CD4-positive, alpha-beta T cell treated with Interleukin-4 for 1 hour (primary cell): ENCODE measurements around the gene DUS3L.

Experiments used
- DNase-seq, 2 donors: peaks; one replicate each; pipeline ENCODE4 v3.0.0-alpha.2; 2020 to 2022

The DUS3L gene

DNA sequence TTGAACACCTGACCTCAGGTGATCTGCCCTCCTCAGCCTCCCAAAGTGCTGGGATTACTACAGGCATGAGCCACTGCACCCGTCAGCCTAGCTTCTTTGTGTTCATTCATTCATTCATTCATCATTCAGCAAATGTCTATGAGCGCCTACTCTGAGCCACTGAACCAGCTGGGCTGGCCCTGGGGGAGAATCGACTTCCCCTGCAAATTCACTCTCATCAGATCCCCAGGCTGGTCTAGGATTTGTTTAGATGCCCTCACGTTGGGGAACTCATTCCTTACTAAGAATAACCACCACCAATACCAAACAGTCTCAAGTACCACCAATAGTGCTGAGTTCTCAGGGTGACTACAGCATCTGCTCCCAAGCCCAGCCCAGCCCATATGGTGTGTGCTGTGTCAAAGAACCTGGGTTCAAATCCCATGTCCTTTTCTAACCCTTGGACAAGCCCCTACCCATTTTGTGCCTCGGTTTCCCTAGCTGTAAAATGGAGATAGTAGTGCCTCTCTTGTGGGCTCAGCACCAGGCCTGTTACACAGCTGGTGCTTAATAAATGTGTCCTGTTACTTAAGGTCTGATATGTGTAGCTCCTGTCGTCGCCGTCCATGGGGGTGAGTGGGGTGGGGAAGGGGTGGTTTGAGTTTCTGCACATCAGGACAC lies 30.7 kb upstream of the DUS3L start:
- DNase-seq = no peak

DNA sequence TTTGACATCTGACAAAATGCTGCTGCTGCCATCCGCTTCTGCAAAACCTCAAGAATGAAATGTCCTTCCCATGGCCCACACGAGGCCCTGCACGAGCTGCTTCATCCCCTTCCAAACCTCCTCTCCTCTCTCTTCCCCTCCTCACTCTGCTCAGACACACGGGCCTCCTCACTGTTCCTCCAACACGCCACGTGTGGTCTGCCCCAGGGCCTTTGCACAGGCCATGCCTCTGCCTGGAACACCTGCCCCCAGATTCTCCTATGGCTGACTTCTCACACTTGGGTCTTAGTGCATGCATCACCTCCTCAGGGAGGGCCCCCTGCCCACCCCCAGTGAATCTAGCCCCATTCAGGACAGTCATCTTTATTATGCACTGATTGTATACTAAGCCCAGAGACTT lies 29.8 kb upstream of the DUS3L start:
- DNase-seq = no peak

DNA sequence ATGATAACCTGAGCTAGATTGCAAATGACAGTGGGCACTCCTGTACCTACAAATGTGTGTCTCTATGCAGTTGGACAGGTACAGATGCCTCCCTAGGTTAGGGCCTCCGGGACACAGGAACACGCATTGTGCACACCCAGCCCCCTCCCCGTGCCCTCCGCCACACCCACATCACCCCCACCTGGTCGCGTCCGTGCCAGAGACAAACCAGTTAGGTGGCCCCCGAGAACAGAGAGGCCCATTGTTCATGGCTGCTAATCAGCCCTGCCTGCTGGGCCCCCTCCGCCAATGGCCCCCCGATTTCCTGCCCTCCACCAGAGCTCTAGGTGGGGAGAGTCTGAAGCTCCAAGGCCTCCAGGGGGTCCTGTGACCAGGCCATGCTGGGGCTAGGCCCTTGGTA lies 27.6 kb upstream of the DUS3L start:
- no peak for DNase-seq

DNA sequence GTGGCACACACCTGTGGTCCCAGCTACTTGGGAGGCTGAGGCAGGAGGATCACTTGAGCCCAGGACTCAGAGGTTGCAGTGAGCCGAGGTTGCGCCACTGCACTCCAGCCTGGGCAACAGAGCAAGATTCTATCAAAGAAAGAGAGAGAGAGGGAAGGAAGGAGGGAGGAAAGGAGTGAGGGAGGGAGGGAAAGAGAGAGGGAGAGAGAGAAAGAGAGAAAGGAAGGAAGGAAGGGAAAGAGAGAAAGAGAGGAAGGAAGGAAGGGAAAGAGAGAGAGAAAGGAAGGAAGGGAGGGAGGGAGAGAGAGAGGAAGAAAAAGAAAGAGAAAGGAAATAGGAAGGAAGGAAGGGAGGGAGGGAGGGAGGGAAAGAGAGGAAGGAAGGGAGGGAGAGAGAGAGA lies 26.3 kb upstream of the DUS3L start:
- no peak for DNase-seq

DNA sequence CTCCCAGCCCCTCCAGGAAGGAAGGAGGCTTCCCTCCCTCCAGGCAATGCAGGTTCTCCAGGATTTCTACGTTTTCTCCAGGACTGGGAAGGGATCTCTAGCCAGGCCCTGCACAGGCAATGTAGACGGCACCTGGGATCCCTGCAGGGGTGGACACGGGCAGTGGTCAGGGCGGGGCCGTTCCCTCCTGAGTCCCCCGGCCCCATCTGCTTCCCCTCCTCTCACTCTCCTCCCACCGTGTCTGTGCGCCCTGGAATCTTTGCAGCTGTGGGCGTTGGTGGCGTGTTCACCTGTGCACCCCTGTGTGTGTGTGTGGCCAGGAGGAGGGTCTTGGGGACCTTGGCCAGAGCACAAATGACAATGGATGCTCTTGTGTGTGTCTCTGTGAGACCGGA lies 23.9 kb upstream of the DUS3L start:
- no peak for DNase-seq

DNA sequence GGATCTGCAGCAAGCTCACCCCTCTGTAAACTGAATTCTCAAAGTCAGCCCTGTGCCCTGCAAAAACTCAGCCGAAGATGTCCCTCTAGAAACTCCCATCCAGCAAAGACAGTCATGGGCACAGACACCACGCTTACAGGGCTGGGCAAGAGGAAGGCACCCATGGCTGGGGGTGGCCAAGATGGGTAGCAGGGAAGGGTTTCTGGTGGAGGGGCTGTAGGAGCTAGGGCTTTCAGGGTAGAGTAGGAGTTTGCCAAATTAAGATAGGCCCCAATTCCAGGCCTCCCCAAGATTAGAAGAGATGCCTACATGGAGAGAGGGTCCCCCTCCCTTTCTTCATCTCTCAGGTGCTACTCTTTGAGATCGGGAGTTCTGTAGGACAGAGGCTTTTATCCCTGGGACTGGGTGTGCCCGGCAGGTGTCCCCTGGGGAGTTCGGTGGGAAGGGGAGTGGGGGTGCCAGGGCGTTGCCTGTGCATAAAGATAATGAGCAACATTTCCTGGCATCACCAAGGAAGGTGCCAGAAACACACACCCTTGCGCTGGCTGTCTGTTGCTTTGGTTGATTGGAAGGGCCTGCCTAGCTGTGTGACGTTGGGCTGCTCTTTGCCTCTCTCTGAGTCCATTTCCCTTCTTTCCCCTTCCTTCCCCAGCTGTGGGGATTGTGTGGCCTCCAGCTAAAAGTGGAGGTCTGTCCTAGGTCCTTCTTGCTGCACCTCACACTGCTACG lies 23.3 kb upstream of the DUS3L start:
- DNase-seq = no peak

DNA sequence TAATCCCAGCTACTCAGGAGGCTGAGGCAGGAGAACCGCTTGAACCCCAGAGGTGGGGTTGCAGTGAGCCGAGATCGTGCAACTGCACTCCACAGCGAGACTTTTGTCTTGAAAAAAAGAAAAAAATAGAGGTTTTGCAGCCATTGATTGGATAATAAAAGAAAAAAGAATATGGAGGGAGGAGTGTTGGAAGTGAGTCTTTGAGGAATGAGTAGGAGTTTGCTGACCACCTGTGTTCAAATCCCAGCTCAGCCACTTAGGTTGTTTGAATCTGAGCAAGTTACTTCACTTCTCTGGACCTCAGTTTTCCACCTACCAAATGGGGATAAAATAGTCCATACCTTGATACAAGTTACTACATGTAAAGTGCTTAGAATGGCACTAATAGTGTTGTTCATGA lies 20.2 kb upstream of the DUS3L start:
- no peak for DNase-seq

DNA sequence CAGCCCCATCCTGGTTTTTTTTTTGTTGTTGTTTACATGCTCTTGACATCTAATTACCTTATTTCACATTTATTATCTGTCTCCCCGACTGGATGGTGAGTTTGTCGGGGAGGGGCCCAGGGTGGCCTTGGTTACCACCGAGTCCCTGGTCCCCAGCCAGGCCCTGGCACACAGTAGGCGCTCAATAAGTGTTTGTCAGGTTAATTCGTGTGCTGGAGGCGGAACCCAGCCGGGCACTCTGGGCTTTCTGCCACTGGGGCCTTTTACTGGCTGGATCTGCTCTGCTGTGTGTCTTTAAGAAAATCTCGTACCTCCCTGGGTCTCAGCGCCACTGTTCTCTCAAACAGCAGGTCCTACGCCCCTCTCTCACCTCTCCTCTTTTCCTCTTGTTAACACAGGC lies 18.5 kb upstream of the DUS3L start:
- no peak for DNase-seq

DNA sequence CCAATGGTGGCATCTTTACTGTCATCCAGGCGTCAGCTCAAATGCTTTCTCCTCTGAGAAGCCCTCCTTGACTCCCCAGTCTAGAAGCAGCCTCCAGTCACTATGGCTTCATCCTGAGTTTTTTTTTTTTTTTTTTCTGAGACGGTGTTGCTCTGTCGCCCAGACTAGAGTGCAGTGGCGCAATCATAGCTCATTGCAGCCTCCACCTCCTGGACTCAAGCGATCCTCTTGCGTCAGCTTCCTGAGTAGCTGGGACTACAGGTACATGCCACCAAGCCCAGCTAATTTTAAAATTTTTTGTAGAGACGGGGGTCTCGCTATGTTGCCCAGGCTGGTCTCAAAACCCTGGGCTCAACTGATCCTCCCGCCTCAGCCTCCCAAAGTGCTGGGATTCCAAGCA lies 18.1 kb upstream of the DUS3L start:
- DNase-seq = no peak

DNA sequence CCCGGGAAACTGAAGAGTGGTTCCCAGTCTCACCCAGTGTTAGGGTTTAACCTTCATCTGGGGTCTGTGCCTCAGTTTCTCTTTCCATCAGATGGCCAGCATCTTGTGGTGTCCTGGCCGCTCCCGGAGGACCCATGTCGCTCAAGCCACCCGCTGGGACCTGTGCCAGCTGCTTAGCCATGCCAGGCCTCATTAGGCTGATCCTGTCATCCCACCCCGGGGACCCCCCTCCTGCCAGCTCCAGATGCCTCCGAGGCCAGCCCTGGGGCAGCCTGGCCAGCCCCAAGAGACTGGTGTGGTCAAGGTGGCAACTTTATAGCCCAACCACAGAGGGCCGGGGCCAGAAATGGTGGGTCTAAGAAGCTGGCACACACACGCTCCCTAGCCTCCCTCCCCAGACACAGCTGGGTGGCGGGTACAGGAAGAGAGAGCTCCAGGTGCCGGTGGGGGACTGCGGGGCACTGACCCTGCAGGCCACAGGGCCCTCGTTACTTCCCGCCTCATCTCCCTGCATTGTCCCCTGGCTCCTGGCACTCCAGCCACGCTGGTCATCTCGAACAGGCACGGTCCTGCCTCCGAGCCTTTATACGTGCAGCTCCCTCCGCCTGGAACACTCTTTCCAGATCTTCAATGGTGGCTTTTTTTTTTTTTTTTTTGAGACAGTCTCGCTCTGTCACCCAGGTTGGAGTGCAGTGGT lies 17.3 kb upstream of the DUS3L start:
- DNase-seq = no peak

DNA sequence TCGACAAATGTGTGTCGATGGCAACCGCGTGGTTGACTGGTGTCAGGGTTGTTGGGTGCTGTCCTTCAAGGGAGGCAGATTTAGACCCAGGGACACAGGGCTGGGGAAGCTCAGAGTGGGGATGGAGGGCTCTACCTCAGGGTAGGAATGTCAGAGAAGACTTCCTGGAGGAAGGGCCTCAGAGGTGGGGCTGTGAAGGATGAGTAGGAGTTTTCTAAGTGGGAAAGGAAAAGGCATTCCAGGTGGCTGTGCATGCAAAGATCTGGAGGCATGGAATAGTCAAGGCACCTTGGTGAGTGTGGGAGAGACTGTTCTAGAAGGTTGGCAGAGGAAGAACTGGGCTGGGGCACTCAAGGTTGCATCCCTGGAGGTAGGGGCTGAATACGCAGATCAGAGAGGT lies 15.9 kb upstream of the DUS3L start:
- DNase-seq = no peak

DNA sequence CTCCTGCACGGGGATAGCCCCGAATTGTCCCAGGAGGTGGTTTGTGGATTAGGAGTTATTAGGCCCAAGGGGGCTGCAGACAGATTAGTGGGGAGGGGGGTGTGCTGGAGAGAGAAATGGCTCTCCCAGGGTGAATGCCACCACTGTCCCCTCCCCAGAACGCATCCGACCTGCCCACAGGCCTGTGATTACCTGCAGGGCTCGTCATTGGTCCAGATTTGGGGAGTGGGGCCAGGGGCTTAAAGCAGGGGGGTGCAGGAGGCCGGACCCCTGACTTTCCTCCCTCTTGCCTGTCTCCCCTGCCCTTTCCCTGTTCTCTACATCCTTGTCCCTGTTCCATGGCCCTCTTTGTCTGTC lies 15.1 kb upstream of the DUS3L start:
- DNase-seq = no peak

DNA sequence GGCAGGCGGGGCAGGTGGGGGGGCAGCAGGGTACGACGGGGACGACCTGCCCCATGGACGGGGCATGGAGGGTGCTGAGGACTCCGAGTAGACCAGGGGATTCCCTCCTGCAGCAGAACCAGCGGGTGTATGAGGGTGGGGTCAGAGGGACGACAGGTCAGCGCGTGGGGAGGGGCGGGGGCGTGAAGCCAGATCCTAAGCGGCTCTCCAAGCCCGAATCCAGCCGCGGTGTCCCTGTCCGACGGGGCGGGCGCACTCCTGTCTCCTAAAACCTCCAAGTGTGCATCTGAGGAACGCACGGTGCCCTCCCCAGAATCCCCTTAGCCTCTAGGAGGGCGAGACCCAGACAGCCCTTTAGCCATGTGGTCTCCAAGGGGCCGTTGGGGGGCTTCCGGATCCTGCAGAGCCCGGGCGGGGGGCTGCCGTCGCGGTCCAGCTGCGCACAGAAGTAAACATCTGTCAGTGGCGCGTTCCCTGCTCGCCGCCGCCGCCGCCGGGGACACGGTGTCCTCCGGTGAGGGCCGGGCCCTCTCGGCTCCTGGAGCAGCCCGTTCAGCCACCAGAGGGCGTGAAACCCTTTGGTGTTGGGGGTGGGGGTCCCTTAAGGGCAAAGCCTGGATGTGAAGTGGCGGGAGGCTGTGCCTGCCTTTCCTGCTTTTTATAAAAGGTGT lies 14.6 kb upstream of the DUS3L start:
- DNase-seq = peak; percentile 54 to 60

DNA sequence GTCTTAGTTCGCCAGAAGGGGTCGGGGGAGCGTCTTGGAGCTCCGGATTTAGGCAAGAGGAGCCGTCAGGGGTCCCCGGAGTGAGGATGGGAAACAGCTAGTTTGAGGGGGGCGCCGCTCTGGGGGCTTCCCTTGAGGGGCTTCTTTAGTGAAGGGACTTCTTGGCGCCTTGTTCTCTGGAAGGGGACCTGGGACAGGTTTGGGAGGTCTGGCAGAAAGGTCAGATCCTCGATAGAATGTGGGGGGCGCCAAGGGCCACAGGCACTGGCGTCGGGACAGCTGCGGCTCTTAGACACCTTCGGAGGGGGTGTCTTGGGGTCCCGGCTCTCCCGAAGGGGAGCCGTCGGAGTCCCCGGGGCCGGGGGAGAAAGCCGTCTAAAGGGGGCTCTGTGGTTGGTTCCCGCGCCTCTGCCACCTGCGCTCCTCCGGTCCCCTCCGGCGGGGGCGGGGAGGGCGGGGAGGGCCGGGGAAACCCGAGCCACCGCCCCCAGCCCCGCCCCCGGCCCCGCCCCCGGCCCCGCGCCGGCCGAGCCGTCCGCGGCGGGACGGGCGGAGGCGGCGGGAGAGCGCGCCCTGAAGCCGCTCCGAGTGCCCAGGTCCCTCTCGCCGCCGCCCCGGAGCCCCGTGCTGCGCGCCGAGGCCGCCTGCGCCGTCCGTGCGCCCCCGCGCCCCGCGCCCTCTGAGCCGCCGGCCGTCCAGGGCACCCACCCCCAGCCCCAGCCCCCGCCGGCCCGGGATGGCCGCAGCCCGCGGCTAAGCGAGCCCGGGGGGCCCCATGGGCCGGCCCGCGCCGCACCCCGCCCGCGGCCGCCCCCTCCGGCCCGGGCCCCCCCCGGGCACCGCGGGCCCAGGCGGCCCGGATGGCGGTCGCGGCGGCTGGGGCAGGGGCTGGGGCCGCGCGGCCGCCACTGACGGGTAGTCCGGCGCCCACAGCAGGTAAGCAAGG lies 13.8 kb upstream of the DUS3L start, which contains the start of gene NRTN:
Gene NRTN (plus strand): TSS at position 552 of the 946 bp plus-strand sequence. CDS start 19,099 bp downstream, outside the sequence.
- peak; percentile 45 to 57 for DNase-seq

DNA sequence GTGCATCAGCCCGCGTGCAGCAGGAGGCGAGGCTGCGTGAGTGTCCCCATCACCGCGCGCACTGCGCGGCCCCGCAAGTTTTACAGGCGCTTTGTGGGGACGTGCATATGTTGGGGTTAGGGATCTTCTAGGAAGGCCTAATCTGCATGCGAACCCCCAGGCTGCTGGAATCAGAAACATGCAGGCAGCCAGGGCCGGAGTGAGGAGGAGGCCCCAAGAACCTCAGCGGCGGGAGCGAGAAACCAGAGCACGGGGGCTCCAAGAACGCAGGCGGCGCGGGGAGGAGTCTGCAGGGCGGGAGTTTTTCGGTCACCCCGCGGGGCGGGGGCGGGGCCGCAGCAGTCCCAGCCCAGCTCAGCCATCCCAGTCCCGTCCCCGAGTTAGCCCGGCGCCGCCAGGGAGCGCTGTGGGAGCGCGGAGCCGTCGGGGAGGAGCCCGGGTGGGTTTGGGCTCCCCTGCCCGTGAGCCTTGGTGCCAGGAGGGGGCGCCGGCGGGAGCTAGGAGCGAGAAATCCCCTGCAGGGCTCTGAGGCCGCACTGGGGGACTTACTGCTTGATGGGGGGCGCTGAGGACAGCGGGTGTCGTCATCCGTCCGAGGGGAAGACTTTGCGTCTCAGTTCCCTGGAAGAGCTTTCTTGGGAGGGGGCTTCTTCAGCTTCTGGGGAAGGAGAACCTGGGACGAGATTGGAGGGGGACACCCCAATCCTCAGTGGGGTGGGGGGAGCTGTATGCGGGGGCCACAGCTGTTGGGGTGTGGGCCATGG lies 13.0 kb upstream of the DUS3L start:
- peak; percentile 91 to 93 for DNase-seq

DNA sequence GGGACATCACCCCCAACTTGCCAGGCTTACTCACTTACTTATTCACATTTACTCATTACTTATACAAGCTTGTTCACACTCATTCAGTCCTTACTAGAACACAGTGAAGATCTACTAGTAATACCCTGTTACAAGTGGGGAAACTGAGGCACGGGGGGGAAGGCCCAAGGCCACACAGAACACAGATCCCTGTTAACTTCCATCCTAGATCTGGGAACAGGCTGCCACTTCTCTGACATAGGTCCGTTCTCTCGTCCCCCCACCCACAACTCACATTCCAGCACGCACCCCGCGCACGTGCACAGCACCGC lies 12.4 kb upstream of the DUS3L start:
- no peak for DNase-seq

DNA sequence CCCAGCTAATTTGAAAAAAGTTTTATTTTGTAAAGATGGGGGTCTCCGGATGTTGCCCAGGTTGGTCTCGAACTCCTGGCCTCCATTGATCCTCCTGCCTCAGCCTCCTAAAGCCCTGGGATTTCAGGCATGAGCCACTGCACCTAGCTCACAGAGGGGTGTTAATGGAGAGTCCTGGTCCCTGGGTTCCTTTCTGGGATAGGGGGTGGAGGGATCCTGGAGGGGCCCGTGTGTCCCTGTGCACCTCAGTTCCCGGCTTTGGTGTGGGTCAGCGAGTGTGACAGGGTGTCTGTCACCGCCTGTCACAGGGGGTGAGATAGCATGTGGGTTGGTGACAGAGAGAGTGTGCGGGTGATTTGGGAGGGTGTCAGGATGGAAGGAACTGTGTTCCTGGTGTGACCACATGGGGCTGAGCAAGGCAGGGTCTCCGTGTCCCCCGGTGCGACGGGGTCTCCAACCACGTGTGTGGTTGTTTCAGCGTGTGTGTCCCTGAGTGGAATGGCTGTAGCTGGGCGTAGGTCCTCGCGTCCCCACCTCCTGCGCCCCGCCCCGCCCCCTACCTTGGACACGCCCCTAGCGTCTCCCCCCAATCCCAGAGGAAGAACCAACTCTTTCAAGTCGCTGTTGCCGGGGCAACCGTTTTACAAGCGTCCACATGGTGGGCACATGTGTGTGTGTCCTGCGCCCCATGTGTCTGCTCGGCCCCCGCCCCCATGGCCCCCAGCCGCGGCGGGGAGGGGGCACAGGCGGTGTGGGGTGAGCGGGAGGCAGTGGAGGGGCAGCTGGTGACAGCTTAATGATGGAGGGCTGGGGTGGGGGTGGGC lies 11.0 kb upstream of the DUS3L start:
- DNase-seq = no peak

DNA sequence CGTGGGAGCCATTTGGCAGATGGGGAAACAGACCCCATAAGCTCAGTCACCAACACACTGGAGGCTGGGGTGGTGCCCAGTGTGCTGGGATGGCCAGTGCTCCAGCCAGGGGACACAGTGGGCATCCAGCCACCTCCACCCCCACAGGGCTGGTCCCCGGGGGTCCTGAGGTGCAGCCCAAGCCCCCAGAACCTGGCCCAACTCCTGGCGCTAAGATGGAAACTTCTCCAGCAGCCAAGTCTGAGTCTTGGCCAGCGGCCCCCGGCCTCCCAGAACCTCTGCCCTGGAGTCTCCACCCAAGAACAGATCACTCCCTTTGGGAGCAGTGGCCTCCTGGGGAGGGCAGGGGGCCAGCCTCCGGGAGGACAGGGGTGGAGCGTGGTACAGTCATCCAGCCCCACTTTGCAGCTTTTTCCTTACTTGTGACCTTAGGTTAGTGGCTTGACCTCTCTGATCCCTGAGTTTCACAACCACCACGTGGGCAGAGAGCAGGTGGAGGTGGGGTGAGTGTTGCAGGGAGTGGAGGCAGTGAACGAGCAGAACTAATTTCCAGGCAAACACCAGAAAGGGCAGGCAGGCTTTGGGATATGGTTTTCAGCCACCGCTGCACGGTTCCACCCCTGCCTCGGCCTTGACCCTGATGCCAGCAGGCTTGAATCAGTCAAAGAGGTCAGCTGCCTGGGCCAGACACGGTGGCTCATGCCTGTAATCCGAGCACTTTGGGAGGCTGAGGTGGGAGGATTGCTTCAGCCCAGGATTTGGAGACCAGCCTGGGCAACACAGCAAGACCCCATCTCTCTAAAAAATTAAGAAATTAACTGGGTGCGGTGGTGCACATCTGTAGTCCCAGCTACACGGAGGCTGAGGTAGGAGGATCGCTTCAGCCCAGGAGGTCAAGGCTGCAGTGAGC lies 9.7 kb upstream of the DUS3L start:
- DNase-seq = no peak
